GM18951 (cell line): ENCODE measurements around the gene DCLK2.

ENCODE experiments used
- POLR2A ChIP-seq: IDR thresholded peaks from 4 replicates; pipeline ENCODE4 v1.6.1; 2011; ENCODE audit warnings: mild to moderate bottlenecking; ENCODE audit not compliant: insufficient read length, insufficient read depth; ENCODE audit errors: extremely low read depth
- in situ Hi-C: fragments of 300-500 bp; cut with MboI; formaldehyde crosslinking; loops from one replicate; pipeline ENCODE4 v1.12.0; 2022; ENCODE audit warnings: low sequenced_read_pairs, mixed read lengths, inconsistent platforms; ENCODE audit not compliant: unreplicated experiment

Gene DCLK2

DNA sequence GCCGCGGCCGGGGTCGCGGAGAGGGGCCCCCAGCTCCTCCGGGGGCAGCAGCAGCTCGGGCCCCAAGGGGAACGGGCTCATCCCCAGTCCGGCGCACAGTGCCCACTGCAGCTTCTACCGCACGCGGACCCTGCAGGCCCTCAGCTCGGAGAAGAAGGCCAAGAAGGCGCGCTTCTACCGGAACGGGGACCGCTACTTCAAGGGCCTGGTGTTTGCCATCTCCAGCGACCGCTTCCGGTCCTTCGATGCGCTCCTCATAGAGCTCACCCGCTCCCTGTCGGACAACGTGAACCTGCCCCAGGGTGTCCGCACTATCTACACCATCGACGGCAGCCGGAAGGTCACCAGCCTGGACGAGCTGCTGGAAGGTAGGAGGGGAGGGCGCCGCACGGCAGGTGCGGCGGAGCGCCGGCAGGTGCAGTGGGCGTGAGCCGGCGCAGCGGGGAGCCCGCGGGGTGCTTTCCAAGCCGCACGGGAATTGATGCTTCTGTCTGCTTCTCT, 886 bp downstream of the DCLK2 start:
- in situ Hi-C loops, result no loop called here
- no peak for TF ChIP-seq POLR2A

DNA sequence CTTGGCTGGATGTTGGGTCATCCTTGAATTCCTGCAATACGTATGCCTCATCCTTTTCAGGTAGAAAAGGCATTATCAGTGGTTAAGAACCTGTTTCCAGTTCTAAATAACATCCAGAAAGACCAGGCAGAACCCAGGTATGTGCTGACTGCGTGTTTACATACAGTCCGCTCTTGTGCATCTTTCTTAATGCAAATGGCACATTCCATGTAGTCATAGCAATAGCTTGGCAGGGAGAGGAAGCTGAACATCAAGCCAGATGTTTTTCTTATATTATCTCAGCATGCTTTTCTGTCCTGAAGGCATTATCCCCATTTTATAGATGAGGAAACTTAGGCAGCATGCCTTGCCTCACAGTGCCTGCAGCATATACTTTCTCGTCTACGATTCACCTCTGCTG, 2.1 kb downstream of the DCLK2 start:
- no peak for TF ChIP-seq POLR2A
- in situ Hi-C loops, result no loop called here

DNA sequence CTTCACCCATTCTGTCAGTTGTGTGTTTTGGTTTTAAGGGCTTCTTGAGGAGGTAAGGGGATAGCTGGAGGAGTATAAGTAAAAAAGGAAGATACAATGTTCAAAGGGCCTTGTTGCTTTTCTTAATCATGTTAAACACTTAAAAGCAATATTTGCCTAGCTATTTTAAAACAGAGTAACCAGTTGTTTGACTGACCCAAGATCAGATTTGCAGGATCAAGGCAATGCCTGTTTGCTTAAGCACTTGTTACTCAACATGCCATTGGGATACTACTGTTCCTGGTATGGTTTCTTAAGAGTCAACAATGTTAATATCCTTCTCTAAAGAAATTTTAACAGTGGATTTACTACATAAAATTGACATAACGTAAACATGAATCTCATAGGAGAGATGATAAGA, 2.6 kb downstream of the DCLK2 start:
- no peak for TF ChIP-seq POLR2A
- in situ Hi-C loops, result no loop called here

DNA sequence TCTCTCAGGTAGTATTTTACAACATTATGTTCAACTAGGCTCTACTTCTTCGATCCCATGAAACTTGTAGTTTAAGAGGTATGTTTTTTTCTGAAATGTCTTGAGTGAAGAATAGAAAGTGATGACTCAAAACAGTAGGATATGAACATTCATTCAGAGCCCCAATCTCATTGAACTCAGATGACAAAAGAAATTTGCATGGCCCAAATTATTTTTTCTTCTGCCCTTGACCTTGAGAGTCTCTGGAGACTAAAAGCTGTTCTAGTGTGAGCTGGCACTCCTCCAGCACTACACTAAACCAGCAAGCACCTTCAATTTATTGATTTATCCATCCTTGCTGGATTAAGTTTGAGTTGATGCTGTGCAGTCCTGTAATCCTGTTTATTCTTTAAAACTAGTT, 4.0 kb downstream of the DCLK2 start:
- TF ChIP-seq POLR2A, result no peak
- in situ Hi-C loops, result no loop called here

GRCh38 chr4:150087006-150087405, 8.8 kb downstream of the DCLK2 start:
- in situ Hi-C loops, result no loop called here
- no peak for TF ChIP-seq POLR2A

GRCh38 chr4:150089732-150090131, 11.5 kb downstream of the DCLK2 start:
- no peak for TF ChIP-seq POLR2A
- in situ Hi-C loops, result no loop called here

GRCh38 chr4:150090836-150091235, 12.6 kb downstream of the DCLK2 start:
- in situ Hi-C loops, result no loop called here
- TF ChIP-seq POLR2A, result no peak

GRCh38 chr4:150094676-150095075, 16.4 kb downstream of the DCLK2 start:
- no peak for TF ChIP-seq POLR2A
- in situ Hi-C loops, result no loop called here

DNA sequence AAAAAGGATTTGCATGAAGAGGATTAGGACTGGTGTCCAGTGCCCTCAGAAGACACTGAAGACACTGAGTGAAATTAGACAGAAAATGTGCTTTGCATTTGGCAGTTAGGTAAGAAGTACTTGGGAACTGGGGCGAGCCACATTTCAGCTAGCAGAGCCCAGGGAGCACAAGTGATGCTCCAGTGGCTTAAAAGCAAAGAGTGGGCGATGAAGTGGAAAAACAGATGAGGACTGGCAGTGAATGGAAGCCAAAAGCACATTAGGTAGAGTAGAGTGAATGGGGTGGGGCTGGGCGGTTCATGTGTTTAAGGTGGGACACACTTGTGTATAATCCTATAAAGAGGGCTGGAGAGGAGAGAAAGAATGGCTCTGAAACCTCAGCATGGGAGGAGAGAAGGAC, 18.4 kb downstream of the DCLK2 start:
- in situ Hi-C loops, result no loop called here
- TF ChIP-seq POLR2A, result no peak

GRCh38 chr4:150098214-150098613, 20.0 kb downstream of the DCLK2 start:
- no peak for TF ChIP-seq POLR2A
- in situ Hi-C loops, result no loop called here

DNA sequence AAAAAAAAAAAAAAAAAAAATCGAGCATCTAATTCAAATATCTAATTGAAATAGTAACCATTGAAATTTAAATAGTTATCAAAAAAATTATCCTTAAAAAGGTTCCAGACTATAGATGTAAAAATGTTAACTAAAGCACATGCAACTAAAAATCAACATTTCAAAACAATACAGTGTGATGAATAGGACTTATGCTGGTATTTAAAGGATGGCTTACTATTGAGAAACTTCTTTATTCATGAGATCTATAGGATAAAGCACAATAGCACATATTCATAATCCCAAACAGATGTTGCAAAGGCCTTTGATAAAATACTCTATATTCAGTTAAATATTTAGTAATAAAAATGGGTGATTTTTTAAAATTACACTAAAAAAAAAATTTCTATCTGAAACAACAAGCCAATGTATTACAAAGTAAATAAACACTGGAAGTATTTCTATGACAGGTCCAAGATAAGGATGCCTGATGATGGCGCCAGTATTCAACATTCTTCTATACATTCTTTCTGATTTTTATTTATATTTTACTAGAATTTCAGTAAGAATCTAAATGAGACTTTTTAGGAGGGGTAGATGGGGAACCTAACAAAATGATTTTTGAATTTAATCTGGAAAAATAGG, 26.3 kb downstream of the DCLK2 start:
- in situ Hi-C loops, result no loop called here
- TF ChIP-seq POLR2A, result no peak

GRCh38 chr4:150106886-150107285, 28.6 kb downstream of the DCLK2 start:
- in situ Hi-C loops, result no loop called here
- no peak for TF ChIP-seq POLR2A

GRCh38 chr4:150108691-150109090, 30.4 kb downstream of the DCLK2 start:
- no peak for TF ChIP-seq POLR2A
- in situ Hi-C loops, result no loop called here

- no peak for TF ChIP-seq POLR2A
- in situ Hi-C loops, result no loop called here
These were observed 36.4 kb downstream of the DCLK2 start for GRCh38 chr4:150114641-150115040.

- in situ Hi-C loops, result no loop called here
These were observed 37.6 kb downstream of the DCLK2 start for GRCh38 chr4:150115851-150116250.

More at GRCh38 chr4:150115851-150116250, 37.6 kb downstream of the DCLK2 start:
- TF ChIP-seq POLR2A, result no peak
